HG02852 (cell line): ENCODE data around the gene MCHR1.
"Not testable (repeated sequence)": the region's sequence is repeated elsewhere in the genome, so short reads cannot be mapped to it uniquely, and the experiment has no call there.

ENCODE experiments used
- ATAC-seq: cut with Tn5 transposase; IDR thresholded peaks from one replicate; pipeline ENCODE4 v1.9.1; 2021; ENCODE audit warnings: mild to moderate bottlenecking, moderate library complexity; ENCODE audit not compliant: unreplicated experiment

MCHR1 gene

GRCh38 chr22:40684728-40685127, 5.4 kb downstream of the MCHR1 start:
- no peak for ATAC-seq

DNA sequence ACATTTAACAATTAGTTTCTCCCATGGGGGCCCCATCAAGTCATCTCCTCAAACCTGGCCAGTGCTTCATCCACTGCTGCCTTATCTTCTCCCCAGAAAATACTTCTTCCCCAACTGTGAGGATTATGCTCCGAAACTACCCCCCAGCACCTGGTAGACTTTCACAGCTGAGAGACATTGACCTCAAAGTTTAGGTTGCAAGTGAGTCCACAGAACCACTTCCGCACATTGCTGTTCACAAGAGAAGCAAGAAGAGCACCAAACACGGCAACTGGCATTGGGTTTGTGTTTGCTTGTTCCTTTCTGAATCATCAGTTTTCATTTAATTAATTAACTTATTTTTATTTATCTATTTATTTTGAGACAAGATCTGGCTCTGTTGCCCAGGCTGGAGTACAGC, 6.1 kb downstream of the MCHR1 start:
- ATAC-seq, result no peak

- no peak for ATAC-seq
These were observed 8.4 kb downstream of the MCHR1 start for GRCh38 chr22:40687706-40688105.

DNA sequence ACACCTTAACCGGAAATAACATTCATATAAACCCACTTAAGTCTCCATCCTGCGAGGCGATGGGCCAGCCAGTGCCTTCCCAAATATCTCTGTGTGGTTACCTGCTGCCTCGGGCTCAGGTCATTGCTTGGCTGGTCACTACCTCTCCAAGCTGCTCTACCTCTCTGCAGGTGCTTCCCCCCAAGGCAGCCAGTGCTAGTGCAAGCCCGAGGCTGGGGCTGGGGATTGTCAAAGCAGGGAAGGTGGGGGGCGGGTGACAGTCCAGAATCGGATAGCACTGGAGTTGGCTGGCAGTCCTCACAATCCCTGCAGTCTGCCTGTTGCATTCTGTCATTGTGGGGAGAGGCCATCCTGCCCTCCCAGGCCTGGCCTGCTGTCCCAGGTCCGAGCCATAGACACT, 11.1 kb downstream of the MCHR1 start:
- ATAC-seq, result no peak

- ATAC-seq, result no peak
These were observed 12.2 kb downstream of the MCHR1 start for GRCh38 chr22:40691532-40691931.

DNA sequence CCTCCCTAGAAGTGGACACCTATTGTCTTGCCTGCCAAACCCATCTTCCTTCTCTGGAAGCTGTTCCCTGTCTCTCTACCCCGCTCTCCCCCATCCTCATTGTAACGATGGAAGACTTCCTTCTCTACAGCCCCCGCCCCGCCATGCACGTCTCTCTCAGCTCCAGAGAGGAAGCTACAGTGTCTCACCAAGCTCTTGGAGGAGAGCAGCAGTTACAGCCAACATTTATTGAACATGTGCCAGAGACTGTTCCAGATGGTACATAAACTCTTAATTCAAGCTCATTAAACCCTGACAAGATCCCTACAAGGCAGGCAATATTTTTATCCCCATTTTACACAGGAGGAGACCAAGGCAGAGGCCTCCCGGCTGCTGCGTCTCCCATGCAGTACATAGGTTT, 15.1 kb downstream of the MCHR1 start:
- no peak for ATAC-seq

GRCh38 chr22:40701274-40701673, 22.0 kb downstream of the MCHR1 start:
- ATAC-seq, result no peak

DNA sequence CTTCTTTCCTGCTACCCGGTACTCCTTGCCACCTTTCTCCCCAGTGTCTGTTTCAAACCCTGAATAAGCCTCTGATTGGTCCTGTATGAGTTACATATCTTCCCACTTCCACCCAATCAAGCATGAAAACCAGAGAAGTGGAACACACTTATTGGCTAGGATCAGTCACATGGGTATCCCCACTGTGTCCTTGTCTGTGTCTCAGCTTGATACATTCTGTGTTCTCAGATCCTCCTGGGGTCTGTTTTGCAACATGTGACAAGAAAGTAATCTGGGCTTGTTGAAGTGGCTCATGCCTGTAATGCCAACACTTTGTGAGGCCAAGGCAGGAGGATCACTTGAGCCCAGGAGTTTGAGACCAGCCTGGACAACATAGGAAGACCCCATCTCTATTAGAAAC, 23.9 kb downstream of the MCHR1 start:
- no peak for ATAC-seq

DNA sequence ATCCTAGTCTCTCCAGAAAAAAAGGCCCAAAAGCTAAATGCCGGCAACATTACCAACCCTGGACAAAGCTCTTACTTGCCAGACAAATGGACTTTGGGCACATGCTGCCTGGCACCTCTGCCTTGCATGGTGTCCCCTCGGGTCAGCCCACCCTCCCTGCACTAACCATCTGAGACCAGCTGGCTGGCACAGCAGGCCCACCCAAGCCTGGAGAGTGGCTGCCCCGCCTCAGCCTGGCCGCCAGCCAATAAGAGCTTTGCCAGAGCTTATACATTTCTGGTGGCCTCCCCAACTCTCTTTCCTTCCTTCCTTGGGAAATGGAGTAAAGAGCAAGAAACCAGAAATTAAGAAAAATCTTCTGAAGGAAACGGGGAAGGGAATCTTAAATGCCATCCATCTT, 24.5 kb downstream of the MCHR1 start:
- ATAC-seq, result no peak

DNA sequence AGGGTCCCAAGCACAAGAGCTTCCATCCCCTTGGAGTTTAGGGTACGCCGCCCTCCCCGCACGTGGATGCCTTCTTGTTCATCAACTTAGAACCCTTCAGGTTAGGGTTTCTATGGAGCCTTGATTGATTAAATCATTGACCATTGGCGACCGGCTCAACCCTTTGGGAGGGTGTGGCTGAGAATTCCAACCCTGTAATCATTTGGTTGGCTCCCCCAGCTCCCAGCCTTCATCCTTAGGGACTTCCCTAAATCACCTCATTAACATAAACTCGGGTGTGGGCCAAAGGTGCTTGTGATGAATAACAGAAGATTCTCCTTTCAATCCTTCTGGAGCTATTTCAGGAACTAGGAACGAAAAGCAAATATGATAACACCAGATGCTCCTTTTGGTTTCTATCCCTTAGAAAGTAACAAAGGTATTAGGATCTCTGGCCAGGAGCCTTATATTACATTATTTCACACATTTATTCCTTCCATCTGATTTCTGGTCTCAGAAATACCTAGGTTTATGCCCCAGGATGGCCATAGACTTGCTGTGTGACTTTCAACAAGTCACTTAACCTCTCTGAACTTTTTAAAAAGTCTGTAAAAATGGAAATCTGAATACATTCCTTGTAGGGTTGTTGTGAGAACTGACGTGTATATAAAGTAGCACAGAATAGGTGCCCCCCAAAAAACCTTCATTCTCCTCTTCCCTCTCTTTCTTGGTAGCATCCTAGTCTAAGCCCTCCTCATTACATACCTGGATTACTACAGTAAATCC, 26.8 kb downstream of the MCHR1 start:
- ATAC-seq, result no peak

- no peak for ATAC-seq
These were observed 27.9 kb downstream of the MCHR1 start for GRCh38 chr22:40707154-40707553.

DNA sequence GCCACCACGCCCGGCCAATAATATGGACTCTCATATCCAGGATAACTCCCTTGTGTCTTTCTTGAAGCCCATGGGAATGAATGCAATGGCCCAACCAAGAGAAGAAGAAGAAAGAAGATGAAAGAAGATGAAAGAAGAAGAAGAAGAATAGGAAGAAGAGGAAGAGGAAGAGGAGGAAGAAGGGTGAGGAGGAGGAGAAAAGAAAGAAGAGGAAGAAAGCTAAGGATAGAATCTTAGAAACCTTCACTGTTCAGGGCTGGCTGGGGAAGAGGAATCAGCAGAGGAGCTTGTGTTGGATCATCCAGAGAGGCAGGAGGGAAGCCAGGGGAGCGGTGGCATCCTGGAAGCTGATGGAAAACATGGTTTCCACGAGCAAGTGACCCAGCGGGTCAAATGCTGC, 28.9 kb downstream of the MCHR1 start:
- no peak for ATAC-seq

DNA sequence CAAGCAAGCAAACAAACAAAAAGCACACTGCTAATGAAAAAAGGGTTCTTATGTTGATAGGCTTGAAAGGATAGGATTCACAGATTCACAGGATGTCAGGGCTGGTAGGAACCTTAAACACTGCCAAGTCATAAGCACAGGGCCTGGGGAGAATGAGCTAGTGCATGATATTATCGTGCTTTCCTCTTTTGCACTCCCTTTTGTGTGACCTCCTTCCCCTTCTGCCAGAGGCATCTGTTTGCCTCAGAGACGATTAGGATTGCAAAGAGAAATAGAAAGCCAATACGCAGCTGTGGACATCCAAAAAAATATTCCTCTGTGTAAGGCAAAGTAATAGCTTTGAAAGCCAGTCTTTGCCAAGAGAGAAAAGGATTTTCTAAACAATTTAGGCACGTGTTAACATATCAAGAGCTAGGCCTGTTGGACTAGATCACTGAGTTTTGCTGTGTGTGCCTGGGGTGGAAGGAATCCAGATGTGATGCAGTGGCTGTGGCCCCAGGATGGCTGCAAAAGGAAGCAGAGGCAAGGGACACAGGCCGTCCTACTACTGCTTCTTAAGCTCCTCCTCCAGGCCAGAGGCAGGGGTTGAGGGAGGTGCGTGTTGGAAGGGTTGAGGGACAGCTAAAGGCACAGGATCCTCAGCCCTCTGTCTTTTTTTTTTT, 30.6 kb downstream of the MCHR1 start:
- no peak for ATAC-seq

DNA sequence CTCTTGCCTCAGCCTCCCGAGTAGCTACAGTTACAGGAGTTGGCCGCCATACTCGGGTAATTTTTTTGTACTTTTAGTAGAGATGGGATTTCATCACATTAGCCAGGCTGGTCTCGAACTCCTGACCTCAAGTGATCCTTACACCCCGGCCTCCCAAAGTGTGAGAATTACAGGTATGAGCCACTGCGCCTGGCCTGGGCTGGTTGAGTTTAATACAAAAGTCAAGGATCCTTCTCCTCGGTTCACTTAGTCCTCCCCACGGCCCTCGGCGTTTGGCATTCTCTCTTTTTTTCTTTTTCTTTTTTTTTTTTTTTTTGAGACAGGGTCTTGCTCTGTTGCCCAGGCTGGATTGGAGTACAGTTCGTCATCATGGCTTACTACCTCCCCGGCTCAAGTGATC, 33.0 kb downstream of the MCHR1 start:
- no peak for ATAC-seq

GRCh38 chr22:40714499-40715337, 35.4 kb downstream of the MCHR1 start:
- ATAC-seq, result no peak

DNA sequence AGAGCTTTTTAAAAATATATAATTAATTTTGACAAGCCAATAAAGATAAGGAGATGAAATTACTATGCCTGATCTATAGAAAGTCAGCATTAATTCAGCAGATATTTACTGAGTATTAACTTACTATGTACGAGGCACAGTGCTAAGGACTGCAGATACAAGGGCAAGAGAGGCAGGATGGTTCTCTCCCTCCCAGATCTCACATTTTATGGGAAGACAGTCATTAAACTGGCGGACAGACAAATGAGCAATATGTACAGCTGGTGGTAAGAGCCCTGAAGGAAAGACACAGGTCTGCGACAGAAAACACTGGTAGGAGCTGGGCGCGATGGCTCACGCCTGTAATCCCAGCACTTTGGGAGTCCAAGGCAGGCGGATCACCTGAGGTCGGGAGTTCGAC, 36.8 kb downstream of the MCHR1 start:
- no peak for ATAC-seq

GRCh38 chr22:40717657-40718056, 38.4 kb downstream of the MCHR1 start:
- not testable (repeated sequence) for ATAC-seq

DNA sequence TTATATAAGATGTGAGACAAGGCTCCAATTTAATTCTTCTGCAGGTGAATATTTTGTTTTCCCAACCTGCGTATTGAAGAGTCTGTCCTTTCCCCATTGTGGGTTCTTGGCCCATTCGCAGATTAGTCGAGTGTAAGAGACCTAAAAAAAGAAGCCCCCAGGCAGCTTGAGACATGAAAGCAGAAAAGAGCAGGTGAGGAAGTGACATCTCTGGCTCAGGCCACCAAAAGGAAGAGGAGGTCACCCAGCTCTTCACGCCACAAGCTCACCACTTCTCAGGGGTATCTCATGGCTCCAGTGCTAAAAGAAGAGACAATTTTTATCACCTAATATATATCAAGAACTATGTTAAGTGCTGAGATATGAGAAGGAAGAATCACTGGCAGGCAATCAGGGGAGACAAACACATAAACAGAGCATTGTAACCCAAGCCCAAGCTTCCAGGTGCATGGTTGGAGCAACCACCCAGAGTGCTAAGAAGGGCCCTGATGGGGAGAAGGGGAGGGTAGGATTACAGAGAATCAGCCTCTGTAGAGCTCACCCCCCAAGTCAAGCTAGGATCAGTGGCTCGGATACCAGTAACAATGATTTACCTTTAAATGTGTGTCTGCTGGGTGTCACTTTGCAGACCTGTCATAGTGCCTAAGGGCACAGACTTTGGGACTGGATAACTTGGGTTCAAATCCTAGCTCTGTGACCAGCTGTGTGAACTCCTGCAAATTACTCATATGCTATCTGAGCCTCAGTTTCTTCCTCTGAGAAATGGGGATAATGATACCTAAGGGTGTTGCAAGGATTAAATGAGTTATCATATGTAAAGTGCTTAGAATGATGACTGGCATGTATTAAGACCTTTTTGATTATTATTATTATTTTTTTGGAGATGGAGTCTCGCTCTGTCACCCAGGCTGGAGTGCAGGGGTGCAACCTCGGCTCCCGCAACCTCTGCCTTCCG, 39.2 kb downstream of the MCHR1 start:
- no peak for ATAC-seq

GRCh38 chr22:40719599-40719998, 40.3 kb downstream of the MCHR1 start:
- no peak for ATAC-seq

DNA sequence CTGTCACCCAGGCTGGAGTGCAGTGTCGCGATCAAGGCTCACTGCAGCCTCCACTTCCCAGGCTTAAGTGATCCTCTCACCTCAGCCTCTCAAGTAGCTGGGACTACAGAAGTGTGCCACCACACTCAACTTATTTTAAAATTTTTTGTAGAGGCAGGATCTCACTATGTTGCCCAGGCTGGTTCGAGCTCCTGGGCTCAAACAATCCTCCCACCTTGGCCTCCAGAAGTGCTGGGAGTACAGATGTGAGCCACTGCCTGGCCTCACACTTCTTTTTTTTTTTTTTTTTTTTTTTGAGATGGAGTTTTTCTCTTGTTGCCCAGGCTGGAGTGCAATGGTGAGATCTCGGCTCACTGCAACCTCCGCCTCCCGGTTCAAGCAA, 40.9 kb downstream of the MCHR1 start:
- ATAC-seq, result not testable (repeated sequence)
